Epithelial cell of proximal tubule (primary cell): Measurements from ENCODE around the gene RPL9. TPM values are rescaled to one million over a fixed set of nuclear protein-coding genes. Genes with fewer than 3 reads are reported as not detected.
"Not testable (repeated sequence)": the region's sequence is repeated elsewhere in the genome, so short reads cannot be mapped to it uniquely, and the experiment has no call there.

Source experiments
- DNase-seq: peaks from one replicate; pipeline ENCODE4 v3.0.0-alpha.2; 2011; ENCODE audit warnings: low read depth
- H3K4me3 ChIP-seq: 2 replicates; pipeline ENCODE4 v1.5.1; 2011; ENCODE audit warnings: low read depth, mild to moderate bottlenecking, low read length
- total RNA-seq: library from RNA; depleted of rRNA; stranded (reverse); fragments of >200 nt; gene quantifications from 2 replicates; pipeline ENCODE4 v1.2.3, GENCODE V29; 2015
- TF ChIP-seq, protein P1 (sequence below): conservative IDR thresholded peaks from 2 replicates; pipeline ENCODE4 v1.5.1; 2012; ENCODE audit warnings: low read depth, mild to moderate bottlenecking, low read length

Gene RPL9
- total RNA-seq, 1 donor from 2014 or later, result 3,128 TPM

DNA sequence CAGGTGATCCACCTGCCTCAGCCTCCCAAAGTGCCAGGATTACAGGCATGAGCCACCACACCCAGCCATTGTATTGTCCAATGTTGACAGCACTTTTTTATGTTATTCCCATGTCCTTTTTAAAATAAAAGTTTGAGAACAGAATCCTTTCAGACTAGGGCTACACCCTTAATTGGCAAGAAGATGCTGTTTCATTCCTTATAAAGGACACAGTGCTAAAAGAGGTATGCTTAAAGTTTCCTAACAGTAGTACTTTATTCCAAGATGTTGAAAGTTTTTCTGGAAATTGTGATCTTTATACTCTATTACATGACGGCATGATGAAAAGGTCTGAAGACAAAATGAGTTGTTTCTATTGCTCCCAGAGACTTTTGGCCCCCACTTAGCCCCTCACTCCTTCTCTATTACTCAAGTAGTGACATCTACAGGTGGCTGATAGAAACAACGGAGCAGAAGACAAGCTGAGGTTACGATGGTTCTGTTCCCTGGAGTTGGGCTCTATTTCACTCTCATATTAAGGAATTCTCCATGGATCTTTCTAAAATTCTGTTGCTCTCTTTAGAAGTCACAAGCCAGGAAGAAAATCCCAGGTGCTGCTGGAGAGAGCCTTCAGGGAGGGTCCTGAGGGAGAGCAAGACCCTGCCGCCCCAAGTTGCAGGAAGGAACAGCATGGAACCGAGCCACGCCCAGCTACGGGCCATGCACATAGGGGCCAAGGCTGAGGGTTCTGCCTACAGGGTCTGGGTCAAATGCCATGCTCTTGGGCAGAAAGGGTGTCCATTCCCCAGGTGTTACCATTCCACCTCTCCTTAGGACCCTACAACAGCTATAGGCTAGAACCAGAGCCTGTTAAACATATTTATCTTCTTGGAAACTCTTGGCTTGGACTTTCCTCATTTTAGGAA is 22.8 kb downstream of the RPL9 start:
- no peak overlapping the region for H3K4me3 ChIP-seq
- no peak for DNase-seq
- TF ChIP-seq, protein P1, sequence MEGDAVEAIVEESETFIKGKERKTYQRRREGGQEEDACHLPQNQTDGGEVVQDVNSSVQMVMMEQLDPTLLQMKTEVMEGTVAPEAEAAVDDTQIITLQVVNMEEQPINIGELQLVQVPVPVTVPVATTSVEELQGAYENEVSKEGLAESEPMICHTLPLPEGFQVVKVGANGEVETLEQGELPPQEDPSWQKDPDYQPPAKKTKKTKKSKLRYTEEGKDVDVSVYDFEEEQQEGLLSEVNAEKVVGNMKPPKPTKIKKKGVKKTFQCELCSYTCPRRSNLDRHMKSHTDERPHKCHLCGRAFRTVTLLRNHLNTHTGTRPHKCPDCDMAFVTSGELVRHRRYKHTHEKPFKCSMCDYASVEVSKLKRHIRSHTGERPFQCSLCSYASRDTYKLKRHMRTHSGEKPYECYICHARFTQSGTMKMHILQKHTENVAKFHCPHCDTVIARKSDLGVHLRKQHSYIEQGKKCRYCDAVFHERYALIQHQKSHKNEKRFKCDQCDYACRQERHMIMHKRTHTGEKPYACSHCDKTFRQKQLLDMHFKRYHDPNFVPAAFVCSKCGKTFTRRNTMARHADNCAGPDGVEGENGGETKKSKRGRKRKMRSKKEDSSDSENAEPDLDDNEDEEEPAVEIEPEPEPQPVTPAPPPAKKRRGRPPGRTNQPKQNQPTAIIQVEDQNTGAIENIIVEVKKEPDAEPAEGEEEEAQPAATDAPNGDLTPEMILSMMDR, result peak; percentile 36

DNA sequence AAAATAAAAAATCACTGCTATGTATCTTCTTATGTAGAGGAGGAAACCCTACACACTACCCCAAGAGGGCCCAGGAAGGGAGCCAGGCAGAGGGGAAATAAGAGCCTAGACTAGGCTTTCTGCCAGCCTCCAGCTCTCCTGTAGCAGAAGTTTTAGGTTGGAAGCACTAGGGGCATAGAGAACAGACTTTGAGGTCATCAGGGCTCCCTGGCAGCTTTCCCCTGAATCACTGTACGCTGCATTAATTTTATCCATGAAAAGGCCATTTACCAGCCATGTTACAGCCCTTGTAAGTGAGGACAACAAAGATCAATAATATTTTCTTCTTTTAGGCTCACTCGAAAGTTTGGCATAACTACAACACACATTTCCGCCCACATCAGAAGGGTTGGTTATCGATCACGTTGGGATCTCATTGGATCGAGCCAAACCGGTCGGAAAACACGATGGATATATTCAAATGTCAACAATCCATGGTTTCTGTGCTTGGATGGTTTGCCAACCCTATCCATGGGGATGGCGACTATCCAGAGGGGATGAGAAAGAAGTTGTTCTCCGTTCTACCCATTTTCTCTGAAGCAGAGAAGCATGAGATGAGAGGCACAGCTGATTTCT is 24.7 kb downstream of the RPL9 start:
- TF ChIP-seq, protein P1, result no peak
- H3K4me3 ChIP-seq, result no peak overlapping the region
- no peak for DNase-seq

DNA sequence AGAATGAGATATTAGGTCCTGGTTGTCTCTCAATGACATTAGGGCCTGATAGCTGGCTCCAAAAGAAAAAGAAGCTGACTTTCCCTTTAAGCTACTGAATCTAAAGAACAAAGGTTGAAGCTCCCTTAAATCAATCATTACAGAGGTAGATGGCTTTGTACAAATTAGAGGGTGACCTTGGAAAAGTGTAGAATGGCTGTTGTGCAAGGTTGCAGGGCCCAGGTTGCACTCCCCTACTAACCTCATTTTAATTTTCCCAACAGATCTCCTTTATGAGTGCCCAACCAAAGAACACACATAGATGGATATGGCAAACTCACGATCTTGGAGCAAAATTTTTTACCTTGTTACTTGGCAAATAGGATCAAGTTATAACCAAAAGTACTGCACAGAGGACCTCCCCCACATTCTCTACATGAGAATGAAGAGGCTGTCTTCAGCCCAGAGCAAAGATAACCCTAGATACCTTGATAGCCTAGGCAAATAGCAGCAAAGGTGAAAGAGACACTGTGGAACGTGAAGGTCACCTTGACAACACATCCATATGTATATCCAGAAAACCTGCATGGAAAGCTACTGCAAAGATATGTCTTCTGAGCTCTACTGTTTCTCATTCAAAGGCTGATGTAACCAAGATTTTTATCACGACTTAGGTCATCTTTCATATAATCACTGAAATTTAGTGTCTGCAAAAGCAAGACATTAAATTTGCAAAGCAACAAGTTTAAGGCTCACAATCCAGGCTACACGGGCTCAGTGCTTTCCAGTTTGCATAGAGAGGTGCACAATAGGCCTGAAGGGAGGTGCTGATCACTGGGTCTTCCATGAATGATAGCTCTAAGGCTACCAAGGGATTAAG is 29.0 kb downstream of the RPL9 start:
- TF ChIP-seq, protein P1, result no peak
- H3K4me3 ChIP-seq, result no peak overlapping the region
- DNase-seq, result no peak

DNA sequence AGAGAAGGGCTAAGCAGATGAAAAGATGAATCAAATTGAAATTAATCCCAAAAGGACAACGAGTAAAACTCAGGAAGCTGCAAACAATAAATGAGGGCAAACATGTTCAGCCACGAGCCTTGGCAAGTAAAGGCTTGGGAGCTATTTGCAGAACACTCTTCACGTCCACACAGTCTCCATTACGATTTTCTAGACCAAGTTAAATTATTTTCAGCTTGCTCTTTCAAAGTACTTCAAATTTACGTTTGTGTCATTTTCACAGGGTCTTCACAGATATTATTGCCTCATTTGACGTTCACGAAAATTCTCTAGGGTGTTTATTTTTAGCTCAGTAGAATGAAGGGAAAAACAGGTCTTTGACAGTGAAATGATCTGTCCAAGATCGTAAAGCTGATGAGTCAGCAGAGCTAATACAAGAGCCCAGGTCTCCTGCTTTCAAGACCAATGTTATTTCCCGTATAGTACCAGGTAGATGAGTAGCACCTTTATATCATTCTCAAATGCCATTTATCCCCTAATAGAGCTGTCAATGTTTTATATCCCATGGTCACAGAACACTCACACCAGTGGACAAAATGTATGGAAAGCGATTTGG is 31.1 kb downstream of the RPL9 start:
- no peak overlapping the region for H3K4me3 ChIP-seq

DNA sequence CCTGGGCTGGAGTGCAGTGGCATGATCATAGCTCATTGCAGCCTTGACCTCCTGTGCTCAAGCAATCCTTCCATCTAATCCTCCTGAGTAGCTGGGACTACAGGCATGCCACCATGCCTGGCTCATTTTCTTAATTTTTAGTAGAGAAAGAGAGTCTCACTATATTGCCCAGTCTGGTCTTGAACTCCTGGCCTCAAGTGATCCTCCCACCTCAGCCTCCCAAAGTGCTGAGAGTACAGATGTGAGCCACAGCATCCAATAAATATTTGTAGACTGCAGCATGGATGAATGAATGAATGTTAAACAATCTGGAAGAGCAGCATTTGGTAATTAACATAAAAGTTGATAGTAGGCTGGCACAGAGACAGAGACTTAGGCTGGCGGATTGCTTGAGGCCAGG is 32.0 kb downstream of the RPL9 start:
- TF ChIP-seq, protein P1, result no peak
- H3K4me3 ChIP-seq, result no peak overlapping the region
- DNase-seq, result no peak

More for the DNA sequence above, 31.1 kb downstream of the RPL9 start:
- TF ChIP-seq, protein P1, result no peak
- no peak for DNase-seq

DNA sequence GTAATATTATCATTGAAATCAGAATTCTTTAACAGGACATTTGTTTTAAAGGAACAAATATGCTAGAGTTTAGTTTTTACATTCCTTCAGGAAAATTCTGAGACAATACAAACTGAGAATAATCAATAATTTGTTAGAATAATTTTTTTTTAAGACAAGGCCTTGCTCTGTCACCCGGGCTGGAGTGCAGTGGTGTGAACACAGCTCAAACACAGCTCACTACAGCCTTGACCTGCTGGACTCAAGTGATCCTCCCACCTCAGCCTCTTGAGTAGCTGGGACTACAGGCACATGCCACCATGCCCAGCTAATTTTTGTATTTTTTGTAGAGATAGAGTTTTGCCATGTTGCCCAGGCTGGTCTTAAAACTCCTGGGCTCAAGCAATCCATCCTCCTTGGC is 33.4 kb downstream of the RPL9 start:
- not testable (repeated sequence) for H3K4me3 ChIP-seq, DNase-seq
